ENCODE results near the gene OSBPL9. TPM values are rescaled to one million over a fixed set of nuclear protein-coding genes. Genes with fewer than 3 reads are reported as not detected.

Gene OSBPL9
- total and polyA plus RNA-seq, 2 experiments from 2014 or later: 71.0 to 288 TPM

GRCh38 chr1:51837243-51837642 is 220.4 kb downstream of the OSBPL9 start:
- no peak overlapping the region for H2AFZ ChIP-seq

More at GRCh38 chr1:51837243-51837642, 220.4 kb downstream of the OSBPL9 start:
- DNase-seq (ENCODE audit: low spot score): no peak
- Histone ChIP-seq H3K27ac (no peak overlapping the region), H3K79me2 (peaks cover 16% of the 10 kb centered on the region), H3K9me2 (replicated peaks; ENCODE audit: insufficient read depth) (no peaks in the 10 kb centered on the region), H3K4me2 (no peak overlapping the region), H3K27me3 (no peaks in the 10 kb centered on the region), H3K4me3 (no peak overlapping the region), H3K9me3 (ENCODE audit: low read depth) (no peaks in the 10 kb centered on the region), H3K36me3 (replicated peaks; ENCODE audit: insufficient read depth, low read depth) (no peaks in the 10 kb centered on the region), H4K20me1 (ENCODE audit: insufficient read depth, poor library complexity, severe bottlenecking) (no peaks in the 10 kb centered on the region), H3K4me1 (ENCODE audit: insufficient read depth) (no peaks in the 10 kb centered on the region)
- WGBS (ENCODE audit: low lambda C conversion rate, missing lambda C conversion rate): 63% methylated on average over 1 of the region's 1 CpG
- TF ChIP-seq EZH2 (IDR thresholded peaks at IDR 0.05; ENCODE audit: borderline replicate concordance) (no peak), CTCF (IDR thresholded peaks at IDR 0.05; ENCODE audit: poor library complexity) (no peak), EZH2phosphoT487 (IDR thresholded peaks at IDR 0.05; ENCODE audit: low read depth, severe bottlenecking, unreplicated experiment) (no peak)

MicroRNAs encoded within 50 kb of the gene (microRNA counts, 767-probe panel; counts per million panel counts)
- microRNA hsa-miR-761: not detected

Small RNAs within 50 kb of the gene (microRNA-seq; reads per million reads assigned to microRNA genes)
- gene MIR761: not detected

Small RNAs within 50 kb of the gene (small RNA-seq; reads per million reads assigned to genes)
- gene AL050343.2 (not detected), gene RF00568 (not detected)

Other genes starting within 250 kb of the OSBPL9 start
- gene EPS15, start 97.8 kb upstream of the OSBPL9 start, total RNA-seq: 38.6 and 46.0 TPM in 2 replicates
- gene EPS15, start 97.8 kb upstream of the OSBPL9 start, polyA plus RNA-seq: 14.9 and 15.6 TPM in 2 replicates